Measurements from ENCODE around the gene CACNA1C.

- TF ChIP-seq, protein P1, sequence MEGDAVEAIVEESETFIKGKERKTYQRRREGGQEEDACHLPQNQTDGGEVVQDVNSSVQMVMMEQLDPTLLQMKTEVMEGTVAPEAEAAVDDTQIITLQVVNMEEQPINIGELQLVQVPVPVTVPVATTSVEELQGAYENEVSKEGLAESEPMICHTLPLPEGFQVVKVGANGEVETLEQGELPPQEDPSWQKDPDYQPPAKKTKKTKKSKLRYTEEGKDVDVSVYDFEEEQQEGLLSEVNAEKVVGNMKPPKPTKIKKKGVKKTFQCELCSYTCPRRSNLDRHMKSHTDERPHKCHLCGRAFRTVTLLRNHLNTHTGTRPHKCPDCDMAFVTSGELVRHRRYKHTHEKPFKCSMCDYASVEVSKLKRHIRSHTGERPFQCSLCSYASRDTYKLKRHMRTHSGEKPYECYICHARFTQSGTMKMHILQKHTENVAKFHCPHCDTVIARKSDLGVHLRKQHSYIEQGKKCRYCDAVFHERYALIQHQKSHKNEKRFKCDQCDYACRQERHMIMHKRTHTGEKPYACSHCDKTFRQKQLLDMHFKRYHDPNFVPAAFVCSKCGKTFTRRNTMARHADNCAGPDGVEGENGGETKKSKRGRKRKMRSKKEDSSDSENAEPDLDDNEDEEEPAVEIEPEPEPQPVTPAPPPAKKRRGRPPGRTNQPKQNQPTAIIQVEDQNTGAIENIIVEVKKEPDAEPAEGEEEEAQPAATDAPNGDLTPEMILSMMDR (IDR thresholded peaks at IDR 0.05): no peak
- no peak for TF ChIP-seq POLR2AphosphoS5 (IDR thresholded peaks at IDR 0.05)
These were observed 35.0 kb upstream of the CACNA1C start for GRCh38 chr12:2017546-2018337.
